Stimulated activated CD4-positive, alpha-beta T cell treated with anti-CD3 and anti-CD28 coated beads, Interleukin-1b, Interleukin-23, amount 100 ng/mL, for 4 hours (primary cell): ENCODE results near the gene RUSF1.
"Not testable (repeated sequence)": the region's sequence is repeated elsewhere in the genome, so short reads cannot be mapped to it uniquely, and the experiment has no call there.

ENCODE experiments used
- DNase-seq, 2 donors: peaks; one replicate each; pipeline ENCODE4 v3.0.0-alpha.2; 2020; ENCODE audit warnings: low read depth in 2 of 2

RUSF1 gene

GRCh38 chr16:31507929-31508705 lies at the start of gene RUSF1:
RUSF1 (minus strand) TSS chr16:31508391; CDS start chr16:31508373, 18 bp downstream.
- peak; percentile 69 to 83 for DNase-seq

DNA sequence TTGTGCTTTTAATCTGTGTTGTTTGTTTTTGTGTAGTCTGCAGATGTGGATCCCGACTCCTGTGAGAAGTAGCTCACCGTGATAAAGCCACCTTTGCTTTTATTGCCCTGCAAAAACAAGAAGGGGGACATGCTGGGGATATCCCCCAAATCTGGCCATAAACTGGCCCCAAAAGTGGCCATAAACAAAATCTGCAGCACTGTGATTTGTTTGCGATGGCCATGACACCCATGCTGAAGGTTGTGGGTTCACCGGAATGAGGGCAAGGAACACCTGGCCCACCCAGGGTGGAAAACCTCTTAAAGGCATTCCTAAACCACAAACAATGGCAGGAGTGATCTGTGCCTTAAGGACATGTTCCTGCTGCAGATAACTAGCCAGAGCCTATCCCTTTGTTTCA lies 34.6 kb upstream of the RUSF1 start:
- DNase-seq: no peak

DNA sequence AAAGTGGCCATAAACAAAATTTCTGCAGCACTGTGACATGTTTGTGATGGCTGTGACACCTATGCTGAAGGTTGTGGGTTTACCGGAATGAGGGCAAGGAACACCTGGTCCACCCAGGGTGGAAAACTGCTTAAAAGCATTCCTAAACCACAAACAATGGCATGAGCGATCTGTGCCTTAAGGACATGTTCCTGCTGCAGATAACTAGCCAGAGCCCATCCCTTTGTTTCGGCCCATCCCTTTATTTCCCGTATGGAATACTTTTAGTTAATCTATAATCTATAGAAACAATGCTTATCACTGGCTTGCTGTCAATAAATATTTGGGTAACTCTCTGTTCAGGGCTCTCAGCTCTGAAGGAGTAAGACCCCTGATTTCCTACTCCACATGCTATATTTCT lies 31.6 kb upstream of the RUSF1 start:
- not testable (repeated sequence) for DNase-seq

- DNase-seq: not testable (repeated sequence)
Measured at GRCh38 chr16:31538243-31538598, 30.0 kb upstream of the RUSF1 start.

GRCh38 chr16:31537362-31538242 lies 29.4 kb upstream of the RUSF1 start:
- DNase-seq: no peak

DNA sequence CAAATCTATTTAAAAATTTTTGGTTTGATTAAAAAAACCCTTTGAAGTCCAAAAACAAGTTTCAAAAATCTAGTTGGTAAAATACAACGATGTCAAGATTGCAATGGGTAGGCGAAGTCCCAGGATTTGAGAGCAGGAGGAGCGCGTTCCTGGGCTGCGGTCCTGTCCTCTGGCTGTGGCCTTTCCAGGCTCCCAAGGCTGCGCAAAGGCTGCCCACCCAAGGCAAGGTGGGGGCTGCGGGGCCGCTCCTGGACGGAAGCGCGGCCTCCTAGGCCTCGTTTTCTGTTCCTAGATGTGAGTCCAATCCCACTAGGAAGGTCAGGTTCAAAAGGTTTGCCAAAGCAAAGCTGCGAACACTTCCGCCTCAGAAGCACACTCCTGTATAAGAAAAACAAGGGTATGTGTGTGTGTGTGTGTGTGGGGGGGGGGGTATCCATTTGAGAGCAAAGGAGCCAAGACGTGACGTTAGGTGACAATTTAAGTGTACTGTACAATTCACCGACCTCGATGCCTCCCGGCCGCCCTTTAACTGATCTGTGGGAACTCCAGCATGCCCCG lies 28.7 kb upstream of the RUSF1 start:
- no peak for DNase-seq

GRCh38 chr16:31535737-31536136 lies 27.5 kb upstream of the RUSF1 start:
- no peak for DNase-seq

DNA sequence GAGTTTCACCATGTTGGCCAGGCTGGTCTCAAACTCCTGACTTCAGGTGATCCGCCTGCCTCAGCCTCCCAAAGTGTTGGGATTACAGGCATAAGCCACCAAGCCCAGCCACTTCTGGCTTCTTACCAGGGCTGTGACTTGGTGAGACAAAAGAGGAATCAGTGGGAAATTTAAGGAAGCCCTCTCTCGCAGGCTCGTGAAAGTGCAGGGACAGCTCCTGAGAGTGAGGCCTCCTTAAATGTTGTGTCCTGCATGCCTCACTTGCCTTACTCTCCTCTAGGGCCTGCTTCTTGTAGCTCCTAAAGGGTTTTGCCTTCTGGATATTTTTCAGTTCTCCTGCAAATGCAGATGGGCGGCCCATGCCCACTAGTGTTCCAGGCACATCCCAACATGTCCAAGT lies 24.7 kb upstream of the RUSF1 start:
- no peak for DNase-seq

- no peak for DNase-seq
Measured at GRCh38 chr16:31532120-31532519, 23.9 kb upstream of the RUSF1 start.

DNA sequence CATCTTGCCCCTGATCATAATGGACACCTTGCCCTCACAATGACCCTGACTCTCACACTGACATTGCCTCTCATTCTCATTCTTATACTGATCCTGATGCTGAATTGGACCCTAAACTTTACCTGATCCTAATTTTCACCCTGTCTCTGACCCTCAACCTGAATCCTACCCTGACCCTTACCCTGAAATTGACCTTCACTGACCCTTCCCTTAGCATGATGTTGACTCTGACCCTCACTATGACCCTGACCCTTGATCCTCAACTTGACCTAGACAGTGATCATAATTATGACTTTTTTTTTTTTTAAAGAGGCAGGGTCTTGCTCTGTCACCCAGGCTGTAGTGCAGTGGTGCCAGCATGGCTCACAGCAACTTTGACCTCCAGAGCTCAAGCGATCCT lies 22.9 kb upstream of the RUSF1 start:
- DNase-seq: no peak

DNA sequence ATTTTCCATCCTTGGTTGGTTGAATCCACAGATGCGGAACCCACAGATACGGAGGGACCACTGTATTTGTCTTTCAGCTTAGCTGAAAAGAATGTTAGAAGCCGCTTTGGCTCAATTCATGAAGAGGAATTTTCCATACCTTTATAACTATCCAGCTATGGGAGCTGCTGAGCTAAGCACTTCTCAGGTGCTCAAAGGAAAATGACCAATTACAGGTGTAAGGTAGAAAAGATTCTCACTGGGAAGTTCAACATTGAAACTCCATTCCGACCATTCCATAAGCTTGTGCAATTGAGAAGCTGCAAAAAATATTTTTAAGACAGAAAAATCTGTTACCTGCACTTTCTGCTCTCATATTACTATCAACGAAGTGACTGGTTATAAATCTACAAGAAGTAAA lies 22.2 kb upstream of the RUSF1 start:
- no peak for DNase-seq

GRCh38 chr16:31529937-31530312 lies 21.7 kb upstream of the RUSF1 start:
- no peak for DNase-seq

DNA sequence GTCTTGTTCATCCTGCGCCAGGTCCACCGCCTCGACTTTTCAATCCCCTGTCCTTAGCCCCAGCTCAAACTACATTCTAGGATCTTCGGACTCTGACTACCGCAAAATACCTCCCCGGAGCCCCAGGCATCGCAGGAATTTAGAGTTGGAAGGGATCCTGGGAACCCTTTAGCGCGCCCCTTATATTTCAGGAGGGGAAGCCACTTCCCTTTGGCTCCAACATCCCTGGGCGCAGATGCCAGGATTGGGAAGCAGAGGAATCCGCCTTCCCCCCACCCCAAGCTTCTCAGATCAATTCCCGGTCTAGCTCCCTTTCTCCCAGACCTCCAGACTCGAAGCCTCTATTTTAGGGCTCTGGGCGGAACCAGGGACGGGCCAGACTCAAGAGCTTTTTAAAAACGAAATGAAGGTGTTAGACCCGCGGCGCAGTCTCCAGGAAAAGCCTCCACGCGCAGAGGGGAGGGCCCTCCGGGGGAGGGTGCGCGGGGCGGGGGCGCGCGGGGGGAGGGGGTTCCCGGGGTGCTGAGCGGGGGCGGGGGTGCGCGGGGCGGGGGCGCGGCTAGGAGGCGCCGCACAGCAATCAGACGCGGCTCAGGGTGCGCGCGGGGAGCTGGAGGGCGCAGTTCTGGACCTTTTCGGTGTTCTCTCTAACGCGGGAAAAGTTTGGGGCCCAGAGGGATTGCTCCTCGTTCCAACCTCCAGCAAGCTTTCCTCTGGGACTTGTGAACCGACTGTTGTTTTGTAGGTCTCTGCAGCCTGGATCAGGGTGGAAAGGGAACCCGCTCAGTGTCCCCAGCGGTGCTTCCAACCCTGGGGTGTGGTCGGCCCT lies 21.1 kb upstream of the RUSF1 start:
- peak in 1 of 2 donors; percentile 14 for DNase-seq

- DNase-seq: no peak
Measured at GRCh38 chr16:31528523-31529107, 20.4 kb upstream of the RUSF1 start.

- no peak for DNase-seq
Measured at GRCh38 chr16:31527734-31528274, 19.6 kb upstream of the RUSF1 start, which contains the start of gene AHSP. AHSP (plus strand) TSS chr16:31527900; CDS start chr16:31528140, 240 bp downstream.

- no peak for DNase-seq
Measured at GRCh38 chr16:31525113-31525512, 16.9 kb upstream of the RUSF1 start.

- not testable (repeated sequence) for DNase-seq
Measured at GRCh38 chr16:31523768-31524167, 15.6 kb upstream of the RUSF1 start.

DNA sequence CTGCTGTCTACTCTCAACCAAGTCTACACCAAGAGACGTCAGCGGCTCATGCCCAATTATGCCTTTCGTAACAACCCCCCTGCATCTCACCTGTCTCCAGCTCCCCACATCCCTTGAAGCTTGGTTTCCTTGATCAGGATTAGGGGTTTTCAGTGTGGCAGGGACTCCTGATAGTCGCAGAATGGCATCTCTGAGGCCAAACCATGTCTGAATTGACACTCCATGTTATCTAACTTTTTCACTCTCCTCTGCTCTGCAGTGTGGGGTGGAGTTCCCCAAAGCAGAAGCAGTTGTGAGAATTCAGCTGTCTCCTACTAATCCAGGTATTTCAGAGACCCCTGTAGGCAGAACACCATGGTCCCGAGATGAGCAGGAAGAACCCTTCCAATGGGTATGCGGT lies 13.9 kb upstream of the RUSF1 start:
- no peak for DNase-seq

GRCh38 chr16:31521368-31521767 lies 13.2 kb upstream of the RUSF1 start:
- no peak for DNase-seq

DNA sequence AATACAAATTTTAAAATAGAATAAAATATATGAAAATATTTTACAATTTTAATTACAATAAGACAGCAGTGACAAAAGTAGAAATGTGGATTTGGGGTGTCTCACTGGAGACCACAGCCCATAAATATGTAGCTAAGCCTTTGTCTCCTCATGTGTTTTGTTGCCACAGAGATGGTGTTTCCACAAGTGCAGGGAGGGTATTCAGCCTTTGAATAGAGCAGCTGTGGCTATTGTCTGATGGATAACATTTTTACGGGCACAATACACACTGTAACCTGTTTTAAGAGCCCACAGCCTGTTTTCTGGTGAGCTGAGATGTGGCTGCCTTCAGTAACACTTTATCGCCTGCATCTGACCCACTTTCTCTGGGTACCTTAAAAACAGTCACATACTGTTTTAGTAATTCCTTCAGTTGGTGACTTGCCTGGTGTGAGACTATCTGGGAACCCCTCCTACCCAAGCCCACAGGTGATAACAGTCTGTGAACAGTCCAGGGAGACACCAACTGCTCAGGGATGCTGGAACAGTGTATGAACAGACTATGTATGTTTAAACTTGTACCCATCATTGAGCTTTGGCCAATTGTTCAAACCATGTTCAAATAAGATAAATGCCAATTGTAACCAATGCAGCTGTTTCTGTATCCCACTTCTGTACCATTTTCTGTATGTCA lies 11.7 kb upstream of the RUSF1 start:
- no peak for DNase-seq
